Ectodermal cell (in vitro differentiated cells): ENCODE results near the gene NEGR1.

Experiments
- H3K27ac ChIP-seq: 2 replicates; pipeline ENCODE4 v1.7.0; 2013; ENCODE audit warnings: mild to moderate bottlenecking, low read depth, low read length; ENCODE audit not compliant: insufficient read depth, poor library complexity, severe bottlenecking
- H3K27me3 ChIP-seq: 2 replicates; pipeline ENCODE4 v1.7.0; 2013; ENCODE audit warnings: mild to moderate bottlenecking, low read length; ENCODE audit not compliant: insufficient read depth, control insufficient read depth, poor library complexity, severe bottlenecking
- H3K36me3 ChIP-seq: one replicate; pipeline ENCODE4 v1.7.0; 2013; ENCODE audit warnings: low read length; ENCODE audit not compliant: control insufficient read depth, insufficient read depth
- H3K4me1 ChIP-seq: one replicate; pipeline ENCODE4 v1.7.0; 2013; ENCODE audit warnings: low read length; ENCODE audit not compliant: control insufficient read depth, insufficient read depth
- H3K4me3 ChIP-seq: 2 replicates; pipeline ENCODE4 v1.7.0; 2013; ENCODE audit warnings: low read depth, low read length, control low read depth; ENCODE audit not compliant: insufficient read depth
- H3K9me3 ChIP-seq: 2 replicates; pipeline ENCODE4 v1.7.0; 2013; ENCODE audit warnings: mild to moderate bottlenecking, low read length, moderate library complexity; ENCODE audit not compliant: control insufficient read depth
- WGBS, 2 experiments: methylation state at CpG; one replicate each; pipeline ENCODE4 v1.1.7; 2013; ENCODE audit warnings: missing lambda C conversion rate in 2 of 2; 5-methylcytosine and 5-hydroxymethylcytosine counted together

Gene NEGR1

DNA sequence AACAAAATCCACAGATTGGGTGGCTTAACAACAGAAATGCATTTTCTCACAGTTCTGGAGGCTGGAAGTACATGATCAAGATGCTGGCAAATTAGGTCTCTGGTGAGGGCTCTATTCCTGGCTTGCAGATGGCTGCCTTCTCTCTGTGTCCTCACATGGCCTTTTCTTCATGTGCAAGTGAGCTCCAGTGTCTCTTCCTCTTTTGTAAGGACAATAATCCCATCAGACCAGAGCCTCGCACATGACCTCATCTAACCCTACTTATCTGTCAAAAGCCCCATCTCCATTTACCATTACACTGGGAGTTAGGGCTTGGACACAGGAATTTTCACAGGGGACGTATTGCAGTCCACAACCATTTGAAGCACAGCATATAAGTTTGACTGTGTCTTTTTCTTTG, 181.6 kb downstream of the NEGR1 start:
- no peak overlapping the region for H3K27ac ChIP-seq
- H3K9me3 ChIP-seq: no peaks in the 10 kb centered on the region
- 86 to 95% methylated on average over 1 to 2 of the region's 2 CpGs for WGBS, 2 experiments
- no peaks in the 10 kb centered on the region for H3K4me1 ChIP-seq
- no peaks in the 10 kb centered on the region for H3K36me3 ChIP-seq
- H3K27me3 ChIP-seq: no peaks in the 10 kb centered on the region
- H3K4me3 ChIP-seq: no peak overlapping the region

DNA sequence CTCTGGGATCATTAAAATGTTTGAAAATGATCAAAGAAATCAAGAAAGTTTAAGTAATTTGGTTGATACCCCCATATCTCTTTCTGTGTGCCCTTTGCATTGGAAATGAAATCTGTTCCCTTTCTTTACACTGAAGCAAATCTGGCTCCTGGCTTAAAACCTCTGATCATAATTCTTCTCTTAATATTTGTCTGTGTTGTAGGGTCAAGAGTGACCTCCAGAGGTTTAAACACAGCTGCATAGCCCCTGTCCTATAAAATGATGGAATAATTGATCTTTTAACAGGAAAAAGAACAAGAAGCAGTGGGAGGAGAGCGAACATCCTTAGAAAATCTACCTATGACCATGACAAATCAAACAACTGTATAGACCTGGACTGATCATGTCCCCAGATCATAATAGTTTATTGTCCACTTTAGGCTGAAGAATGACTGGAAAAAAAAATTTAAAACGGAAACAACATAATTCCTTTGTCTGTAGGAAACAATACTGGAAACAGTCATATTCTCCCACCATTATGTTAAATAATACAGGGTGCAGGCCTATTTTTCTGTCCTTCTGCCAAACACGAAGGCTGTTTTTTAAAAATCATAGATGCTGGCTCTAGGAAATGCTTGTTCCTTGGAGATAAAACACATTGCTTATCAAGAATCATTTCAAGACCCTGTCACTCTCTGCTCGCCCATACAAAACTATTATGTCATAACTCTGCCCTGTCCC, 184.3 kb downstream of the NEGR1 start:
- no peak overlapping the region for H3K27ac ChIP-seq
- WGBS, 2 experiments: 84 to 92% methylated on average over 3 to 4 of the region's 4 CpGs
- H3K9me3 ChIP-seq: no peaks in the 10 kb centered on the region
- H3K27me3 ChIP-seq: no peaks in the 10 kb centered on the region
- H3K36me3 ChIP-seq: no peaks in the 10 kb centered on the region
- H3K4me3 ChIP-seq: no peak overlapping the region
- no peaks in the 10 kb centered on the region for H3K4me1 ChIP-seq

- H3K4me1 ChIP-seq: no peaks in the 10 kb centered on the region
- WGBS, 2 experiments: 81 to 85% methylated on average over 2 of the region's 2 CpGs
- H3K36me3 ChIP-seq: no peaks in the 10 kb centered on the region
- H3K27me3 ChIP-seq: no peaks in the 10 kb centered on the region
- no peak overlapping the region for H3K27ac ChIP-seq
- no peaks in the 10 kb centered on the region for H3K9me3 ChIP-seq
- H3K4me3 ChIP-seq: no peak overlapping the region
Observed at GRCh38 chr1:72094209-72094608, 188.1 kb downstream of the NEGR1 start.

DNA sequence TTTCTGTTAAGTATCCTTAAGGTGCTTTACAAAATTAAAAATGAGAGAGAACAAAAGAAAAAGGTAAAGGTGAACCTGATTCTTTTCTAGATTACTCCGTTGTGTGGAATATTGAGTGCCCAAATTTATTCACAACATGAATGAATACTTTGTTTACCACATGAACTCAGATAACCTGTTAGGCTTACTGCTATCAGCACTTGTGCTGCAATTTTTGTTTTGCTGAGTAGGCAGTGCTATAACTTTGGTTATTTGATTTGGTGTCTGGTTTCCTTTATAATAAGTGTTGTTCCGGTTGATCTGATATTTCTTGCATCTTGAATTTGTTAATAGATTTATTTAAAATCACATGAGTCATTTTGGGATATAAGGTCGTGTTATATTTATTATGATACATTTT, 195.9 kb downstream of the NEGR1 start:
- Histone ChIP-seq H3K4me3 (no peak overlapping the region), H3K36me3 (no peaks in the 10 kb centered on the region), H3K9me3 (no peaks in the 10 kb centered on the region), H3K27me3 (no peaks in the 10 kb centered on the region), H3K27ac (no peak overlapping the region), H3K4me1 (no peaks in the 10 kb centered on the region)
- 82 to 95% methylated on average over 2 of the region's 3 CpGs for WGBS, 2 experiments

DNA sequence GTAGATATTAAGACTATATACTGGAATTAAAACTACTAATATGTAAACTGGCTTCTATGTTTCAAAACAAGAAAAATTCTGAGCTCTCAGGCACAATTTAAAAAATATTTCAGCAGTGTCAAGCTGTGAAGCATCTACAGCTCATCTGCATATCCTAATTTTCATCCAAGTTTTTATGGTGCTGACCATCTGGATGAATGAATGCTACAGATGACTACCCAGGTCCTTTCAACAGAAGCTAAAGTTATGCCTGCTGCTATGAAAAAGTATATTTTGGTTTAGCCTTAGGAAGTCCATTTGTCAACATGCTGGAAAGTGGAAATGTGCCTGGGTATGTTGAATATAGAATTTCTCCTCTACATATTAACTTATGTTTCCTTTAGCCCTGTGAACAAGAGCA, 206.9 kb downstream of the NEGR1 start:
- Histone ChIP-seq H3K27ac (no peak overlapping the region), H3K36me3 (no peaks in the 10 kb centered on the region), H3K9me3 (no peaks in the 10 kb centered on the region), H3K4me1 (no peaks in the 10 kb centered on the region), H3K4me3 (no peak overlapping the region), H3K27me3 (no peaks in the 10 kb centered on the region)

GRCh38 chr1:72066431-72066830, 215.9 kb downstream of the NEGR1 start:
- Histone ChIP-seq H3K27ac (no peak overlapping the region), H3K36me3 (no peaks in the 10 kb centered on the region), H3K4me1 (no peaks in the 10 kb centered on the region), H3K9me3 (no peaks in the 10 kb centered on the region), H3K27me3 (no peaks in the 10 kb centered on the region), H3K4me3 (no peak overlapping the region)
- WGBS, 2 experiments: 92 to 94% methylated on average over 7 of the region's 7 CpGs

GRCh38 chr1:72064196-72065075, 217.9 kb downstream of the NEGR1 start:
- Histone ChIP-seq H3K27ac (no peak overlapping the region), H3K27me3 (no peaks in the 10 kb centered on the region), H3K36me3 (no peaks in the 10 kb centered on the region), H3K4me3 (no peak overlapping the region), H3K4me1 (no peaks in the 10 kb centered on the region), H3K9me3 (no peaks in the 10 kb centered on the region)
- WGBS, 2 experiments: 87 to 97% methylated on average over 3 of the region's 3 CpGs

DNA sequence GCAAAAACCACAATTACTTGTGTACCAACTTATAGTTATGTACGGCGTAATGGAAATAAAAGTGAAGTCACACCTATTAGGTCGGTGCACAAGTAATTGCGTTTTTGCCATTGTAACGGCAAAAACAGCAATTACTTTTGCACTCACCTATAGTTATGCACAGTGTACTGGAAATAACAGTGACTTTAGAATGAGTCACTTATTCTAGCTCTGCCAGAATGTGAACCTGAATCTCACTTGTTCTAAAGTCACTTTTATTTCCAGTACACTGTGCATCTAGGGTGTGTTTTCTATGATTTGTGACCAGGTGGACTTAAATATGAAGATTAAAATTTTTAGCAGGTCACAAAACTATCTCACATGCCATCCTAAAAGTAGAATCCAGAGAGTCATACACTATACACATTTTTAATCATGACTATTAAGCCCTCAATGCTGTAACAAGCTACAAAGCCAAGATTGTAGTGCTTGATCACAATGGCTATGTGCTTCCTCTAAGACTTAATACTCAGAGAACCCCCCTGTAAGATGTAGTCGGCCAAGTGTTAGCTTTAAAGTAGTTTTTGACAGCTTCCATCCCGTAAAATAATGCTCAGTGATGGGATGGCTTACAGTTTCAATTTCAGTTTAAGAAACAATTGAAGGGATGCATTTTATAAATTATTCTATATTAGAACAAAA, 218.8 kb downstream of the NEGR1 start:
- Histone ChIP-seq H3K27ac (no peak overlapping the region), H3K4me1 (no peaks in the 10 kb centered on the region), H3K4me3 (no peak overlapping the region), H3K36me3 (no peaks in the 10 kb centered on the region), H3K9me3 (no peaks in the 10 kb centered on the region), H3K27me3 (no peaks in the 10 kb centered on the region)
- WGBS, 2 experiments: 94 to 97% methylated on average over 6 to 7 of the region's 7 CpGs

DNA sequence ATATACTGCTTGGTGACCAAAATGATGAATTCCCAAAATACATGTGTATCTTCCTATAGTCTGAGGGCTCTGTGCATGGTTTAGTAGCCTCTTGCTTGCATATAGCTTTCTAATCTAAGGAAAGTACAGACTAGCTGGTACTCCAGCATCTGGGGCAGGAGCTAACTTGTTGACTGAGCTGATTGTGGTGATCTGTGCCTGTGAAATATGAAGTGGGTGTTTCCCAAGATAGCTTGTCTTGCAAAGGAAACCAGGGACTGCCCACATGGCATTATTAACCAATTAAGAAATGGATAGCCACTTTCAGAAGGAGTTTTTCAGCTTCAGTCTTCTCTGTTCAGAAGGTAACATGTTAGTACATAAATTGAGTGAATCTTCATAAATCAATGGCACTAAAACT, 219.8 kb downstream of the NEGR1 start:
- H3K4me1 ChIP-seq: no peaks in the 10 kb centered on the region
- H3K27me3 ChIP-seq: no peaks in the 10 kb centered on the region
- no peaks in the 10 kb centered on the region for H3K36me3 ChIP-seq
- H3K4me3 ChIP-seq: no peak overlapping the region
- no peak overlapping the region for H3K27ac ChIP-seq
- H3K9me3 ChIP-seq: no peaks in the 10 kb centered on the region
